Measurements from ENCODE around the gene GABRG3.

DNA sequence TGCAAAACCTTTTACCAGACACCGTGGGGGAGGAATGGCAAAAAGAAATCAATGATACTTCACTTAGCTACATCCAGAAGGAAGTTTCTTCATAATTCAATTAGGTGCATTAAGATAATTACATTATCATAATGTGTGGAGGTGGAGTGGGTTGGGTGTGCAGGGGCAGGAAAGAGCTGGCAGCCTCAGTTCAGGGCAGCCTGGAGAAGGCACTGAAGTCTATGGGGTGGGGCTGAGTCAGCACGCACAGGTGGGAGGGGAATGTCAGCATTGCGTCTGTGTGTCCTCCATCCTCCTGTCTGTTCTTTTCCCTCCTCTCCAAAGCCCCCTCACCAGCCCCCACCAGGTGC lies 278.8 kb downstream of the GABRG3 start:
- no peak for TF ChIP-seq KLF7 (tag by site-specific recombination; IDR thresholded peaks at IDR 0.05; ENCODE audit: borderline replicate concordance)
- TF ChIP-seq SCRT1 (tag by site-specific recombination; IDR thresholded peaks at IDR 0.05; ENCODE audit: borderline replicate concordance): no peak
- TF ChIP-seq ZNF423 (tag by site-specific recombination; IDR thresholded peaks at IDR 0.05): no peak
- TF ChIP-seq, protein P1, sequence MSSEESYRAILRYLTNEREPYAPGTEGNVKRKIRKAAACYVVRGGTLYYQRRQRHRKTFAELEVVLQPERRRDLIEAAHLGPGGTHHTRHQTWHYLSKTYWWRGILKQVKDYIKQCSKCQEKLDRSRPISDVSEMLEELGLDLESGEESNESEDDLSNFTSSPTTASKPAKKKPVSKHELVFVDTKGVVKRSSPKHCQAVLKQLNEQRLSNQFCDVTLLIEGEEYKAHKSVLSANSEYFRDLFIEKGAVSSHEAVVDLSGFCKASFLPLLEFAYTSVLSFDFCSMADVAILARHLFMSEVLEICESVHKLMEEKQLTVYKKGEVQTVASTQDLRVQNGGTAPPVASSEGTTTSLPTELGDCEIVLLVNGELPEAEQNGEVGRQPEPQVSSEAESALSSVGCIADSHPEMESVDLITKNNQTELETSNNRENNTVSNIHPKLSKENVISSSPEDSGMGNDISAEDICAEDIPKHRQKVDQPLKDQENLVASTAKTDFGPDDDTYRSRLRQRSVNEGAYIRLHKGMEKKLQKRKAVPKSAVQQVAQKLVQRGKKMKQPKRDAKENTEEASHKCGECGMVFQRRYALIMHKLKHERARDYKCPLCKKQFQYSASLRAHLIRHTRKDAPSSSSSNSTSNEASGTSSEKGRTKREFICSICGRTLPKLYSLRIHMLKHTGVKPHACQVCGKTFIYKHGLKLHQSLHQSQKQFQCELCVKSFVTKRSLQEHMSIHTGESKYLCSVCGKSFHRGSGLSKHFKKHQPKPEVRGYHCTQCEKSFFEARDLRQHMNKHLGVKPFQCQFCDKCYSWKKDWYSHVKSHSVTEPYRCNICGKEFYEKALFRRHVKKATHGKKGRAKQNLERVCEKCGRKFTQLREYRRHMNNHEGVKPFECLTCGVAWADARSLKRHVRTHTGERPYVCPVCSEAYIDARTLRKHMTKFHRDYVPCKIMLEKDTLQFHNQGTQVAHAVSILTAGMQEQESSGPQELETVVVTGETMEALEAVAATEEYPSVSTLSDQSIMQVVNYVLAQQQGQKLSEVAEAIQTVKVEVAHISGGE (tag by site-specific recombination; conservative IDR thresholded peaks at IDR 0.05; ENCODE audit: low read depth): no peak
- TF ChIP-seq ZBTB7A (tag by site-specific recombination; IDR thresholded peaks at IDR 0.05; ENCODE audit: low read depth): no peak
